ENCODE results near the gene RRP7A.
"Not testable (repeated sequence)": the region's sequence is repeated elsewhere in the genome, so short reads cannot be mapped to it uniquely, and the experiment has no call there.

- not testable (repeated sequence) for TF ChIP-seq CTCF (conservative IDR thresholded peaks at IDR 0.05; ENCODE audit: low read depth, low read length); EZH2phosphoT487 (IDR thresholded peaks at IDR 0.05; ENCODE audit: borderline replicate concordance, low read length)
Measured at GRCh38 chr22:42508327-42508974, 11.1 kb downstream of the RRP7A start.

All from PC-3 (cell line).